ENCODE measurements around the gene UQCC2. TPM values are rescaled to one million over a fixed set of nuclear protein-coding genes. Genes with fewer than 3 reads are reported as not detected.

UQCC2 gene
- total RNA-seq, 5 donors from 2014 or later (not counting 1 experiment from before 2014, with no cell fraction given) = 17.2 to 36.2 (median 32.7) TPM

DNA sequence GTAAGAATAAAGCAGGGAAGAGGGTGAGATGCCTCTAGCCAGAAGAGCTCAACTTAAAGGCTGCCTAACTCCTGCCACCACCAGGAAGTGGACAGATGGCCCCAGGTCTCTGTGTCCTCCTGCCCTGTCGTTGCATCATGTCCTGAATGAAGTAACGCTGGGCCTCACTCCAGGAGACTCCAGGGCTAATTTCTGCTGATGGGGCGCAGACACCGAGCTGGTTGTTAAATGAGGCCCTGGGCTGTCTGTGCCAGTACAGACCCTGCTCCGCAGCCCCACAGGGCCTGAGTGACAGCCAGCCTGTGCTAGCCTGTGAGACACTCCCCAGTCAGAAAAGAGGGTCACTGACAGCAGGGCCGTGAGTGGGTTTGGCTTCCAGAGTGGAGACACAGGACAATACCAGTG is 28.7 kb upstream of the UQCC2 start:
- Histone ChIP-seq H3K27me3 (replicated peaks in 1 of 2; ENCODE audit: control insufficient read depth in 2 of 2, extremely low read depth in 1 of 2, insufficient read depth in 2 of 2, low read length in 1 of 2) (peaks cover 0 to 36% of the 10 kb centered on the region in 2 experiments), H3K4me1 (ENCODE audit: control insufficient read depth in 1 of 2, extremely low read depth in 1 of 2, insufficient read depth in 2 of 2, low read length in 2 of 2) (peaks cover 0 to 6% of the 10 kb centered on the region in 2 experiments), H3K27ac (ENCODE audit: low read length) (no peak overlapping the region), H3K36me3 (ENCODE audit: control insufficient read depth in 2 of 2, extremely low read depth in 1 of 2, insufficient read depth in 1 of 2, low read length in 1 of 2) (no peaks in the 10 kb centered on the region), H3K4me3 (ENCODE audit: control insufficient read depth in 1 of 2, extremely low read depth in 1 of 2, low read length in 1 of 2) (no peak overlapping the region), H3K9me3 (no peaks in the 10 kb centered on the region)
- Mint-ChIP-seq H3K4me3 (no peak overlapping the region), H3K4me1 (peaks cover 2 to 6% (median 3%) of the 10 kb centered on the region in 3 donors), H3K27ac (no peak overlapping the region), H3K9me3 (no peaks in the 10 kb centered on the region), H3K27me3 (peaks cover 10 to 18% of the 10 kb centered on the region in 2 donors), H3K36me3 (no peaks in the 10 kb centered on the region)
- ATAC-seq (replicated peaks in 1 of 4) = no peak
- ChIA-PET POLR2A (no interaction called here), CTCF (no interaction called here)
- WGBS (ENCODE audit: insufficient coverage) = 77% methylated on average over 5 of the region's 6 CpGs
- DNase-seq = no peak

DNA sequence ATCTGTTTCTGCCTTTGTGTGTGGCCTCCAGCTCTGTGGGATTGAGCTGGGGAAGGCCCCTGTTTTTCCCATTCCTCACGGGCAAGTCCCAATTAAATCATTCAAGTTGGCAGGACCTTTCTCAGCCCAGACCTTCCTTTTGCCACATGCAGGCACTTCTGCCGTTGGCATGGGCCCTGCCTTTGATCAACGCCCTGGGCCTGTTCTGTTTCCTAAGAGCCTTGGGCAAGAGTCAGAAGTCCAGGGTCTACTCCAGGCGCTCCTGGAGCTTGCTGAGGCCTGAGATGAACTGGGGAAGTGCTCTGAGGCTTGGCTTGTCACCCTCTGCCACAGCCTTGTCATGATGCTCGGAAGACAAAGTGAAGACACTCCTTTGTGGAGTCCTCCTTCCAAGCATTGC is 28.1 kb upstream of the UQCC2 start:
- Mint-ChIP-seq H3K4me3 (no peak overlapping the region), H3K27me3 (peaks cover 10 to 18% of the 10 kb centered on the region in 2 donors), H3K4me1 (peaks cover 2 to 6% (median 3%) of the 10 kb centered on the region in 3 donors), H3K36me3 (no peaks in the 10 kb centered on the region), H3K9me3 (no peaks in the 10 kb centered on the region), H3K27ac (no peak overlapping the region)
- Histone ChIP-seq H3K27me3 (replicated peaks in 1 of 2; ENCODE audit: control insufficient read depth in 2 of 2, extremely low read depth in 1 of 2, insufficient read depth in 2 of 2, low read length in 1 of 2) (peaks cover 0 to 37% of the 10 kb centered on the region in 2 experiments), H3K36me3 (ENCODE audit: control insufficient read depth in 2 of 2, extremely low read depth in 1 of 2, insufficient read depth in 1 of 2, low read length in 1 of 2) (no peaks in the 10 kb centered on the region), H3K9me3 (no peaks in the 10 kb centered on the region), H3K27ac (ENCODE audit: low read length) (no peak overlapping the region), H3K4me1 (ENCODE audit: control insufficient read depth in 1 of 2, extremely low read depth in 1 of 2, insufficient read depth in 2 of 2, low read length in 2 of 2) (peaks cover 0 to 5% of the 10 kb centered on the region in 2 experiments), H3K4me3 (ENCODE audit: control insufficient read depth in 1 of 2, extremely low read depth in 1 of 2, low read length in 1 of 2) (no peak overlapping the region)
- 71% methylated on average over 4 of the region's 5 CpGs for WGBS (ENCODE audit: insufficient coverage)
- no peak for ATAC-seq (replicated peaks in 1 of 4)
- DNase-seq = no peak
- POLR2A ChIA-PET = no interaction called here
- CTCF ChIA-PET = interaction anchor here in 1 of 2 donors (0.7 kb wide), 1 partner anchor 316 kb away, joined by 3 read pairs; no protein-coding TSS in a partner anchor

DNA sequence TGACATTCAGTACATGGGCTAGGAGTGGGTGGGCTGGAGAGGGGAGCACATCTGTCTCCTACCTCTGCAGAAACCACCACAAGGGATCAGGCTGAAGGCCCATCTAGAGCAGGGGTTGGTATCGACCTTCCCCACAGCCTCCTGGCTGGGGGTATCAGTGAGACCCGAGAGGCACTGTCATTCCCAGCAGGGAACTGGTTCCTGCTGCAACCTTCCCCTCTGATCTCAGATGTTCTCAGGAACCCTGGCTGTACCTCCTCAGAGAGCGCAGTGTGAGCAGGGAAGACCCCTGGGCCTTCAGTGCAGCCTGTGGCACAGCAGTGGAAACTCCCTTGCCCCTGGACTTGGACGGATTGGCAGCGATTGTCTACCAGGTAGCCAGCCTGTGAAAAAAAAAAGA is 27.4 kb upstream of the UQCC2 start:
- no peaks in the 10 kb centered on the region for H3K36me3 ChIP-seq (ENCODE audit: control insufficient read depth in 2 of 2, extremely low read depth in 1 of 2, insufficient read depth in 1 of 2, low read length in 1 of 2)
- Mint-ChIP-seq H3K4me3 (no peak overlapping the region), H3K4me1 (no peaks in the 10 kb centered on the region), H3K27ac (no peak overlapping the region), H3K27me3 (peaks cover 10 to 15% of the 10 kb centered on the region in 2 donors), H3K9me3 (no peaks in the 10 kb centered on the region), H3K36me3 (no peaks in the 10 kb centered on the region)
- no peaks in the 10 kb centered on the region for H3K9me3 ChIP-seq
- no peak overlapping the region for H3K27ac ChIP-seq (ENCODE audit: low read length)
- WGBS (ENCODE audit: insufficient coverage) = 93% methylated on average over 5 of the region's 5 CpGs
- DNase-seq (no peak), ATAC-seq (replicated peaks in 1 of 4) (no peak)
- H3K4me1 ChIP-seq (ENCODE audit: control insufficient read depth in 1 of 2, extremely low read depth in 1 of 2, insufficient read depth in 2 of 2, low read length in 2 of 2) = no peaks in the 10 kb centered on the region
- ChIA-PET CTCF (interaction anchor here in 1 of 2 donors (0.7 kb wide), 1 partner anchor 317 kb away, joined by 3 read pairs; no protein-coding TSS in a partner anchor), POLR2A (no interaction called here)
- peaks cover 0 to 31% of the 10 kb centered on the region in 2 experiments for H3K27me3 ChIP-seq (replicated peaks in 1 of 2; ENCODE audit: control insufficient read depth in 2 of 2, extremely low read depth in 1 of 2, insufficient read depth in 2 of 2, low read length in 1 of 2)
- no peak overlapping the region for H3K4me3 ChIP-seq (ENCODE audit: control insufficient read depth in 1 of 2, extremely low read depth in 1 of 2, low read length in 1 of 2)

DNA sequence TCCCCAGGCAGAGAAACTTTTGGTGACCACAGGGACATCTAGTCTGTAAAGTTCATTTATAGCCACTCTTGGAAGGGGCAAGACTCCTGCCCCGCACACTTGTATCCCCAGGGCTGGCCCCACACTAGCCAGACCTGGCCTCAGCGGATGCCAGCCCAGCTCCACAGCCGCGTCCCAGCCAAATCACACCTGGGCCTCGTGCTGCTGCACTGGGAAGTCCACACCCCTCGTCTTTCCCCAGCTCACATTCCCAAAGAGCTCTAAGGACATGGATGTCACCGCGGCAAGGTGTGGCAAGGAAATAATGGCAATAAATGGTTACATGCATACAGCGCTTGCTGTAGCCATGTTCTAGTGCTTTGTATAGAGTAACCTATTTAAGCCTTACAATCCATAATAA is 26.7 kb upstream of the UQCC2 start:
- Mint-ChIP-seq H3K27me3 (peaks cover 10 to 11% of the 10 kb centered on the region in 2 donors), H3K4me3 (no peak overlapping the region), H3K9me3 (no peaks in the 10 kb centered on the region), H3K4me1 (no peaks in the 10 kb centered on the region), H3K27ac (no peak overlapping the region), H3K36me3 (no peaks in the 10 kb centered on the region)
- ChIA-PET POLR2A (no interaction called here), CTCF (no interaction called here)
- Histone ChIP-seq H3K9me3 (no peaks in the 10 kb centered on the region), H3K4me1 (ENCODE audit: control insufficient read depth in 1 of 2, extremely low read depth in 1 of 2, insufficient read depth in 2 of 2, low read length in 2 of 2) (no peaks in the 10 kb centered on the region), H3K36me3 (ENCODE audit: control insufficient read depth in 2 of 2, extremely low read depth in 1 of 2, insufficient read depth in 1 of 2, low read length in 1 of 2) (no peaks in the 10 kb centered on the region), H3K27ac (ENCODE audit: low read length) (no peak overlapping the region), H3K4me3 (ENCODE audit: control insufficient read depth in 1 of 2, extremely low read depth in 1 of 2, low read length in 1 of 2) (no peak overlapping the region), H3K27me3 (replicated peaks in 1 of 2; ENCODE audit: control insufficient read depth in 2 of 2, extremely low read depth in 1 of 2, insufficient read depth in 2 of 2, low read length in 1 of 2) (peaks cover 0 to 29% of the 10 kb centered on the region in 2 experiments)
- no peak for DNase-seq
- ATAC-seq (replicated peaks in 1 of 4) = no peak
- WGBS (ENCODE audit: insufficient coverage) = 96% methylated on average over 4 of the region's 9 CpGs

DNA sequence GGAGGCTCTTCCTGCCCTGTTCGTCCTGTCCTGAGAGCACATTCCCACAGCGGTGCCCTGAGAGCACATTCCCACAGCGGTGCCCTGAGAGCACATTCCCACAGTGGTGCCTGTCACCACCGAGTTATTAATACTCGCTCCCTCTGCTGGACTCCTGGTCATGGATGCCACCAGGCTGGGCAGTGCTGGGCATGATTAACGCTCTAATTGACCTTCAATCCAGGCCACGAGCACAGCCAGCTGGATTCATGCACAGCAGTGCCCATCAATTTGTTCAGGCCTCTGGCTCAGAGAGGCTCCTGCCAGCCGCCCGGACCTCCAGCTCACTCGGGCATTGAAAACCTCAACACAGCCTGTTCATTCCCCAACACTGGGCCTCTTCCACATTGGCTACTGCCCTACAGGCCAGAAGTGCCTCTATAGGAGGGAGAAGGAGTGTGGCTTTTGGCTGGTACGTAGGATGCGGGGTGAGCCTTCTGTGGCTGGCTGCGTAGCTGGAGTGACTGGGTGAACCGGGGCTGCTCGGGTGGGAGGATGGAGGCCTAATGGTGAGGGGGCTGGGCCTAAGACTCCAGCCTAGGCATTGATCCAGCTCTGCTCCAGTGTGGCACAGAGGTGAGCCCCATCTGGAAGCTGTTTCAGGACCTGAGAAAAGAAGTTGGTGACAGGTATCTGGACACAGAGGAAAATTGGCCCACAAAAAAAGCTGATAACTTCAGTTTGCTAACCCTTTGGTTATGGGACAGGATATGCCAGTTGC is 25.9 kb upstream of the UQCC2 start:
- peaks cover 0 to 32% of the 10 kb centered on the region in 2 experiments for H3K27me3 ChIP-seq (replicated peaks in 1 of 2; ENCODE audit: control insufficient read depth in 2 of 2, extremely low read depth in 1 of 2, insufficient read depth in 2 of 2, low read length in 1 of 2)
- Mint-ChIP-seq H3K27ac (no peak overlapping the region), H3K27me3 (peaks cover 3 to 4% of the 10 kb centered on the region in 2 donors), H3K36me3 (no peaks in the 10 kb centered on the region), H3K9me3 (no peaks in the 10 kb centered on the region), H3K4me1 (no peaks in the 10 kb centered on the region), H3K4me3 (no peak overlapping the region)
- H3K27ac ChIP-seq (ENCODE audit: low read length) = no peak overlapping the region
- DNase-seq (no peak), ATAC-seq (replicated peaks in 1 of 4) (no peak)
- WGBS (ENCODE audit: insufficient coverage) = 90% methylated on average over 11 of the region's 15 CpGs
- POLR2A ChIA-PET = no interaction called here
- H3K4me3 ChIP-seq (ENCODE audit: control insufficient read depth in 1 of 2, extremely low read depth in 1 of 2, low read length in 1 of 2) = no peak overlapping the region
- CTCF ChIA-PET = no interaction called here
- no peaks in the 10 kb centered on the region for H3K9me3 ChIP-seq
- no peaks in the 10 kb centered on the region for H3K4me1 ChIP-seq (ENCODE audit: control insufficient read depth in 1 of 2, extremely low read depth in 1 of 2, insufficient read depth in 2 of 2, low read length in 2 of 2)
- H3K36me3 ChIP-seq (ENCODE audit: control insufficient read depth in 2 of 2, extremely low read depth in 1 of 2, insufficient read depth in 1 of 2, low read length in 1 of 2) = no peaks in the 10 kb centered on the region

DNA sequence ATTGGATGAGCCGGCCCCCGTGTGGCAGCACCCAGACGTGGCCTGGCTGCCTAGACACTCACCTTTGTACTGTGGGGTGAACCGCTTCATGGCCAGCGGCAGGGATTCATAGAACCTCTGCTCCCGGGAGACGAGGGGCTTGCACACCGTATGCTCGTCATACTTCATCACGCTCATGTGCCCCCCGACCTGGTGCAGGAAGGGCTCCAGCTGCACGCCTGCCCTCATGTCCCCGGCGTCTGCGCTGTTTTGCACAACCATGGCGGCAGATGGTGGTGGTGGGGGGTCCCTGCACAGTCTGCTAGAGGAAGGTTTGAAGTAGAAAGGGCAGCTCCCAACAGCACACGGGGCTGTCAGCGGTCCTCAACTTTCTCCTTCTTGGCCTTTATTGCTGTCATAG is 23.7 kb upstream of the UQCC2 start:
- Mint-ChIP-seq H3K36me3 (no peaks in the 10 kb centered on the region), H3K27ac (no peak overlapping the region), H3K27me3 (no peaks in the 10 kb centered on the region), H3K4me3 (no peak overlapping the region), H3K4me1 (no peaks in the 10 kb centered on the region), H3K9me3 (no peaks in the 10 kb centered on the region)
- no peaks in the 10 kb centered on the region for H3K36me3 ChIP-seq (ENCODE audit: control insufficient read depth in 2 of 2, extremely low read depth in 1 of 2, insufficient read depth in 1 of 2, low read length in 1 of 2)
- H3K4me3 ChIP-seq (ENCODE audit: control insufficient read depth in 1 of 2, extremely low read depth in 1 of 2, low read length in 1 of 2) = no peak overlapping the region
- peaks cover 0 to 32% of the 10 kb centered on the region in 2 experiments for H3K27me3 ChIP-seq (replicated peaks in 1 of 2; ENCODE audit: control insufficient read depth in 2 of 2, extremely low read depth in 1 of 2, insufficient read depth in 2 of 2, low read length in 1 of 2)
- ATAC-seq (replicated peaks in 1 of 4) (no peak), DNase-seq (no peak)
- no peaks in the 10 kb centered on the region for H3K9me3 ChIP-seq
- H3K27ac ChIP-seq (ENCODE audit: low read length) = no peak overlapping the region
- POLR2A ChIA-PET = no interaction called here
- CTCF ChIA-PET = no interaction called here
- H3K4me1 ChIP-seq (ENCODE audit: control insufficient read depth in 1 of 2, extremely low read depth in 1 of 2, insufficient read depth in 2 of 2, low read length in 2 of 2) = no peaks in the 10 kb centered on the region
- 79% methylated on average over 16 of the region's 18 CpGs for WGBS (ENCODE audit: insufficient coverage)
